Gastrocnemius medialis (tissue), 4 donors: ENCODE results near the gene SPACA5B. TPM values are rescaled to one million over a fixed set of nuclear protein-coding genes. Genes with fewer than 3 reads are reported as not detected.
"Not testable (repeated sequence)": the region's sequence is repeated elsewhere in the genome, so short reads cannot be mapped to it uniquely, and the experiment has no call there.

Experiments
- ATAC-seq, 2 donors: fragments of 150-250 bp; one replicate each; pipeline ENCODE4 v1.9.1; 2016
- DNase-seq, 2 donors: peaks; one replicate each; pipeline ENCODE4 v3.0.0-alpha.2; 2019
- H3K27ac ChIP-seq, 4 donors: fragments of 200-600 bp; sonication (generic); 1 replicate in 1 of 4; 2 replicates in 3 of 4; pipeline ENCODE4 v1.5.1; 2016 to 2018; ENCODE audit warnings: mild to moderate bottlenecking in 2 of 4, moderate library complexity in 1 of 4
- H3K27me3 ChIP-seq, 3 donors: fragments of 200-600 bp; sonication (generic) in 2 of 3; 1 replicate in 1 of 3; 2 replicates in 2 of 3; pipeline versions ENCODE4 v1.5.1 to v1.6.0; 2016 to 2019; ENCODE audit warnings: mild to moderate bottlenecking in 1 of 3, moderate library complexity in 1 of 3
- H3K36me3 ChIP-seq, 2 donors: fragments of 200-600 bp; sonication (generic) in 1 of 2; one replicate each; pipeline ENCODE4 v1.5.1; 2017 to 2018
- H3K4me1 ChIP-seq, 2 donors: fragments of 200-600 bp; sonication (generic) in 1 of 2; one replicate each; pipeline ENCODE4 v1.5.1; 2016 to 2017; ENCODE audit warnings: mild to moderate bottlenecking in 2 of 2
- H3K4me3 ChIP-seq, 4 donors: fragments of 200-600 bp; sonication (generic) in 3 of 4; 1 replicate in 1 of 4; 2 replicates in 3 of 4; pipeline ENCODE4 v1.5.1; 2016 to 2019; ENCODE audit warnings: mild to moderate bottlenecking in 2 of 4
- H3K9me3 ChIP-seq, 3 donors: fragments of 200-600 bp; sonication (generic) in 2 of 3; 1 replicate in 1 of 3; 2 replicates in 2 of 3; pipeline ENCODE4 v1.5.1; 2016 to 2019
- CTCF ChIP-seq, 5 experiments: fragments of 450-650 bp in 3 of 5; fragments of 200-600 bp in 2 of 5; sonication (generic) in 2 of 5; IDR thresholded peaks in 4 of 5; conservative IDR thresholded peaks in 1 of 5; 1 replicate in 4 of 5; 2 replicates in 1 of 5; pipeline ENCODE4 v1.5.1; 2016 to 2019; ENCODE audit warnings: antibody characterized with exemption in 5 of 5, mild to moderate bottlenecking in 3 of 5, moderate library complexity in 3 of 5
- POLR2A ChIP-seq, 2 donors: fragments of 450-650 bp; IDR thresholded peaks; one replicate each; pipeline ENCODE4 v1.6.1; 2017; ENCODE audit warnings: antibody characterized with exemption in 2 of 2, mild to moderate bottlenecking in 2 of 2, moderate library complexity in 2 of 2
- in situ Hi-C, 4 donors: fragments of 200-750 bp; cut with MboI; loops; one replicate each; pipeline versions ENCODE4 v1.15.0 to v1.8.0; 2017; ENCODE audit warnings: low sequenced_read_pairs in 4 of 4
- intact Hi-C: fragments of 100-400 bp; cut with DNase I; formaldehyde crosslinking; loops from one replicate; pipeline ENCODE4 v1.15.1; 2023; ENCODE audit warnings: low total_unique reads
- total RNA-seq, 4 donors: library from RNA; depleted of rRNA; stranded (reverse); fragments of >200 nt; gene quantifications; one replicate each; pipeline versions ENCODE4 v1.1.0 to v1.2.3, GENCODE V29; 2016

The SPACA5B gene
- total RNA-seq, 4 donors from 2014 or later: not detected

GRCh38 chrX:48101443-48101842, 29.0 kb upstream of the SPACA5B start:
- Histone ChIP-seq H3K4me3 (no peak overlapping the region), H3K27me3 (no peaks in the 10 kb centered on the region), H3K27ac (no peak overlapping the region), H3K9me3 (no peaks in the 10 kb centered on the region), H3K4me1 (no peaks in the 10 kb centered on the region), H3K36me3 (no peaks in the 10 kb centered on the region)
- no peak for TF ChIP-seq POLR2A (IDR thresholded peaks at IDR 0.05)
- no peak for TF ChIP-seq CTCF (IDR thresholded peaks at IDR 0.05 in 4 of 5, conservative IDR thresholded peaks at IDR 0.05 in 1 of 5)
- DNase-seq: no peak
- in situ Hi-C loops (no loop called here), intact Hi-C loops (no loop called here)
- ATAC-seq: no peak

GRCh38 chrX:48102874-48103374, 27.5 kb upstream of the SPACA5B start:
- intact Hi-C loops (no loop called here), in situ Hi-C loops (no loop called here)
- Histone ChIP-seq H3K4me3 (no peak overlapping the region), H3K4me1 (no peaks in the 10 kb centered on the region), H3K27me3 (no peaks in the 10 kb centered on the region), H3K9me3 (no peaks in the 10 kb centered on the region), H3K27ac (no peak overlapping the region), H3K36me3 (no peaks in the 10 kb centered on the region)
- TF ChIP-seq CTCF (IDR thresholded peaks at IDR 0.05 in 4 of 5, conservative IDR thresholded peaks at IDR 0.05 in 1 of 5): no peak
- no peak for TF ChIP-seq POLR2A (IDR thresholded peaks at IDR 0.05)
- no peak for DNase-seq
- ATAC-seq: no peak

GRCh38 chrX:48107717-48108116, 22.7 kb upstream of the SPACA5B start:
- in situ Hi-C loops: no loop called here
- ATAC-seq (no peak), DNase-seq (no peak)
- TF ChIP-seq POLR2A (IDR thresholded peaks at IDR 0.05) (no peak), CTCF (IDR thresholded peaks at IDR 0.05 in 4 of 5, conservative IDR thresholded peaks at IDR 0.05 in 1 of 5) (no peak)
- no peaks in the 10 kb centered on the region for H3K4me1 ChIP-seq
- H3K27ac ChIP-seq: no peak overlapping the region
- intact Hi-C loops: no loop called here
- no peaks in the 10 kb centered on the region for H3K9me3 ChIP-seq
- H3K4me3 ChIP-seq: no peak overlapping the region
- no peaks in the 10 kb centered on the region for H3K36me3 ChIP-seq
- H3K27me3 ChIP-seq: no peaks in the 10 kb centered on the region

GRCh38 chrX:48125286-48125685, 5.1 kb upstream of the SPACA5B start:
- H3K4me1 ChIP-seq, H3K36me3 ChIP-seq, H3K27me3 ChIP-seq, H3K4me3 ChIP-seq, H3K9me3 ChIP-seq, H3K27ac ChIP-seq, intact Hi-C loops, ATAC-seq, DNase-seq, in situ Hi-C loops: not testable (repeated sequence)

- H3K27ac ChIP-seq, H3K36me3 ChIP-seq, H3K4me1 ChIP-seq, H3K27me3 ChIP-seq, intact Hi-C loops, in situ Hi-C loops, ATAC-seq, DNase-seq, H3K4me3 ChIP-seq, H3K9me3 ChIP-seq: not testable (repeated sequence)
These were observed 1.9 kb downstream of the SPACA5B start for GRCh38 chrX:48132308-48132844.

- H3K4me1 ChIP-seq, H3K9me3 ChIP-seq, H3K4me3 ChIP-seq, ATAC-seq, intact Hi-C loops, in situ Hi-C loops, H3K36me3 ChIP-seq, H3K27ac ChIP-seq, H3K27me3 ChIP-seq, DNase-seq: not testable (repeated sequence)
These were observed 8.7 kb downstream of the SPACA5B start for GRCh38 chrX:48139076-48139475.

- H3K27me3 ChIP-seq, H3K9me3 ChIP-seq, intact Hi-C loops, H3K4me1 ChIP-seq, in situ Hi-C loops, DNase-seq, ATAC-seq, H3K4me3 ChIP-seq, H3K36me3 ChIP-seq, H3K27ac ChIP-seq: not testable (repeated sequence)
These were observed 11.5 kb downstream of the SPACA5B start for GRCh38 chrX:48141810-48142508.

- in situ Hi-C loops, intact Hi-C loops, H3K27ac ChIP-seq, H3K4me1 ChIP-seq, H3K4me3 ChIP-seq, H3K27me3 ChIP-seq, ATAC-seq, H3K36me3 ChIP-seq, DNase-seq, H3K9me3 ChIP-seq: not testable (repeated sequence)
These were observed 12.3 kb downstream of the SPACA5B start for GRCh38 chrX:48142697-48143096.
